B cell (primary cell): Measurements from ENCODE around the gene CEP41. TPM values are rescaled to one million over a fixed set of nuclear protein-coding genes. Genes with fewer than 3 reads are reported as not detected.

ENCODE experiments used
- ATAC-seq: fragments of 200-7000 bp; cut with Tn5 transposase; one replicate; pipeline ENCODE4 v1.10.0; 2021; ENCODE audit warnings: low read depth, mild to moderate bottlenecking, moderate number of reproducible peaks, moderate library complexity
- CTCF ChIA-PET: fragments of 350-600 bp; sonication (Branson Sonifier 250); formaldehyde crosslinking; loops from one replicate; lab custom pipeline; 2021; ENCODE audit warnings: antibody characterized with exemption, inconsistent platforms; lab: Charles Lee
- POLR2A ChIA-PET: fragments of 350-600 bp; sonication (Branson Sonifier 250); formaldehyde crosslinking; loops from one replicate; lab custom pipeline; 2021; ENCODE audit warnings: antibody characterized with exemption; lab: Charles Lee
- DNase-seq: peaks from one replicate; pipeline ENCODE4 v3.0.0; 2013
- H2AFZ ChIP-seq: 2 replicates; pipeline ENCODE4 v1.6.1; 2012; ENCODE audit warnings: mild to moderate bottlenecking, low read depth, low read length; ENCODE audit not compliant: insufficient read depth, poor library complexity, severe bottlenecking
- H3K27ac ChIP-seq, 2 donors: 1 replicate in 1 of 2; 2 replicates in 1 of 2; pipeline ENCODE4 v1.5.1; 2012 to 2013; ENCODE audit warnings: low read length in 2 of 2, mild to moderate bottlenecking in 2 of 2, moderate library complexity in 1 of 2
- H3K27me3 ChIP-seq, 4 experiments: fragments of 200-600 bp in 1 of 4; sonication (generic) in 1 of 4; replicated peaks in 1 of 4; 1 replicate in 2 of 4; 2 replicates in 2 of 4; pipeline versions ENCODE4 v1.6.1 to v1.7.0; 2013 to 2016; ENCODE audit warnings: low read length in 3 of 4, mild to moderate bottlenecking in 2 of 4, mixed read lengths in 1 of 4, moderate library complexity in 1 of 4; ENCODE audit not compliant: insufficient read depth in 4 of 4, control insufficient read depth in 3 of 4; ENCODE audit errors: control extremely low read depth in 1 of 4
- H3K36me3 ChIP-seq, 2 experiments: replicated peaks in 1 of 2; 1 replicate in 1 of 2; 2 replicates in 1 of 2; pipeline versions ENCODE4 v1.6.1 to v1.7.1; 2013; ENCODE audit warnings: low read length in 1 of 2; ENCODE audit not compliant: insufficient read depth in 2 of 2, control insufficient read depth in 1 of 2; ENCODE audit errors: control extremely low read depth in 1 of 2, extremely low read depth in 1 of 2
- H3K4me1 ChIP-seq, 2 donors: fragments of 200-600 bp in 1 of 2; sonication (generic) in 1 of 2; 1 replicate in 1 of 2; 2 replicates in 1 of 2; pipeline versions ENCODE4 v1.5.1 to v1.6.1; 2013 to 2017; ENCODE audit warnings: low read length in 2 of 2; ENCODE audit not compliant: control insufficient read depth in 2 of 2, insufficient read depth in 2 of 2
- H3K4me2 ChIP-seq: replicated peaks from 2 replicates; pipeline ENCODE3; 2012; ENCODE audit warnings: mild to moderate bottlenecking, low read depth, low read length; ENCODE audit not compliant: poor library complexity, severe bottlenecking
- H3K4me3 ChIP-seq, 5 experiments: fragments of 200-600 bp in 1 of 5; sonication (generic) in 1 of 5; 1 replicate in 3 of 5; 2 replicates in 2 of 5; pipeline versions ENCODE4 v1.5.1 to v1.7.0; 2011 to 2016; ENCODE audit warnings: low read length in 4 of 5, mild to moderate bottlenecking in 4 of 5, low read depth in 2 of 5, control low read depth in 1 of 5, moderate library complexity in 1 of 5; ENCODE audit not compliant: insufficient read depth in 1 of 5; ENCODE audit errors: control extremely low read depth in 1 of 5, extremely low read depth in 1 of 5
- H3K79me2 ChIP-seq: fragments of 200-600 bp; sonication (generic); one replicate; pipeline ENCODE4 v1.6.0; 2016; ENCODE audit warnings: low read length; ENCODE audit not compliant: control insufficient read depth, insufficient read depth
- H3K9ac ChIP-seq: fragments of 200-600 bp; sonication (generic); 2 replicates; pipeline ENCODE4 v1.6.1; 2017; ENCODE audit warnings: mild to moderate bottlenecking, low read length, moderate library complexity
- H3K9me3 ChIP-seq, 3 donors: one replicate each; pipeline versions ENCODE4 v1.6.1 to v1.7.1; 2013; ENCODE audit warnings: low read length in 2 of 3; ENCODE audit not compliant: control insufficient read depth in 2 of 3, insufficient read depth in 1 of 3; ENCODE audit errors: control extremely low read depth in 1 of 3
- H4K20me1 ChIP-seq: 2 replicates; pipeline ENCODE4 v1.6.0; 2012; ENCODE audit warnings: mild to moderate bottlenecking, low read length; ENCODE audit not compliant: insufficient read depth, control insufficient read depth, poor library complexity, severe bottlenecking
- H3K27ac Mint-ChIP-seq: one replicate; pipeline ENCODE4 v1.8.0; 2021; ENCODE audit warnings: mixed read lengths
- H3K27me3 Mint-ChIP-seq: one replicate; pipeline ENCODE4 v1.8.0; 2021; ENCODE audit warnings: mixed read lengths
- H3K4me1 Mint-ChIP-seq: one replicate; pipeline ENCODE4 v1.8.0; 2021; ENCODE audit warnings: mixed read lengths
- H3K4me3 Mint-ChIP-seq: one replicate; pipeline ENCODE4 v1.8.0; 2021; ENCODE audit warnings: mixed read lengths
- H3K9me3 Mint-ChIP-seq: one replicate; pipeline ENCODE4 v1.8.0; 2022; ENCODE audit warnings: mixed read lengths; ENCODE audit not compliant: insufficient read depth
- EZH2 ChIP-seq: IDR thresholded peaks from 2 replicates; pipeline ENCODE4 v1.6.1; 2012; ENCODE audit warnings: borderline replicate concordance, low read depth, mild to moderate bottlenecking, moderate library complexity, low read length; ENCODE audit not compliant: insufficient read depth, poor library complexity, severe bottlenecking
- WGBS: methylation state at CpG from one replicate; pipeline ENCODE4 v1.1.5; 2013; ENCODE audit warnings: missing lambda C conversion rate; ENCODE audit not compliant: insufficient coverage; 5-methylcytosine and 5-hydroxymethylcytosine counted together
- intact Hi-C: fragments of 100-400 bp; cut with micrococcal nuclease; formaldehyde crosslinking; loops from one replicate; pipeline ENCODE4 v1.10.0; 2022
- polyA plus RNA-seq: library from polyadenylated mRNA; depleted of rRNA; stranded (reverse); fragments of >200 nt; gene quantifications from 2 replicates; pipeline ENCODE4 v1.2.3, GENCODE V29; 2012
- total RNA-seq, 2 donors: library from RNA; stranded (reverse); fragments of 120-200 nt in 1 of 2; gene quantifications; 1 replicate in 1 of 2; 2 replicates in 1 of 2; pipeline versions ENCODE4 v1.2.3 to v1.2.4, GENCODE V29; 2013 to 2022
- TF ChIP-seq, protein P1 (sequence below): fragments of 200-600 bp; IDR thresholded peaks from one replicate; pipeline ENCODE4 v1.8.0; 2022; ENCODE audit warnings: antibody characterized with exemption, mild to moderate bottlenecking

Gene CEP41
- total and polyA plus RNA-seq, 2 donors (not counting 1 experiment from before 2014, with no cell fraction given) = 3.4 to 5.9 TPM

DNA sequence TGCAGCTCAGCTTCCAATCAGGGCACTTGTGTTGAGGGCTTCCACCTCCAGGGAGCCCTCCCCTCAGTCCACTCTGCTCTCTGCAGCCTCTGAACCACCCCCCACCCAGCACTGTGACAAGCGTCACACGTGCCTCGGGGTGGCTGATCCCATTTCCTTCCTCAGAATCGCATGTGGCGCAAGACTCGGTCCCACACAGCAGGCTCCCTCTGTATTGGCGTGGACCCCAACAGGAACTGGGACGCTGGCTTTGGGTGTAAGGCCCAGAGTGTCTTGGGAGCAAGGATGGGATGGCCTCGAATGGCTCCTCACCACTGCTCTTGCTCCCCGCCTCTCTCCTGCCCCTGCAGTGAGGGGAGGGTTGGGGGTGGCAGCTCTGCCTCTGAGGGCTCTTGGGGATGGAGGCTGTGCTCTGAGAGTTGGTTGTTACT is 56.4 kb downstream of the CEP41 start:
- ATAC-seq (no peak), DNase-seq (no peak)
- Mint-ChIP-seq H3K9me3 (no peaks in the 10 kb centered on the region), H3K27ac (no peak overlapping the region), H3K4me3 (no peak overlapping the region), H3K4me1 (no peaks in the 10 kb centered on the region), H3K27me3 (no peaks in the 10 kb centered on the region)
- no peak overlapping the region for H3K9ac ChIP-seq
- H3K9me3 ChIP-seq = peaks cover 0 to 7% (median 0%) of the 10 kb centered on the region in 3 donors
- no peak overlapping the region for H3K4me3 ChIP-seq
- H3K36me3 ChIP-seq = no peaks in the 10 kb centered on the region
- H2AFZ ChIP-seq = no peak overlapping the region
- ChIA-PET CTCF (no interaction called here), POLR2A (no interaction called here)
- intact Hi-C loops = no loop called here
- H3K4me2 ChIP-seq = no peak overlapping the region
- H4K20me1 ChIP-seq = no peaks in the 10 kb centered on the region
- H3K27ac ChIP-seq = no peak overlapping the region
- no peaks in the 10 kb centered on the region for H3K4me1 ChIP-seq
- H3K27me3 ChIP-seq = no peaks in the 10 kb centered on the region
- TF ChIP-seq, protein P1, sequence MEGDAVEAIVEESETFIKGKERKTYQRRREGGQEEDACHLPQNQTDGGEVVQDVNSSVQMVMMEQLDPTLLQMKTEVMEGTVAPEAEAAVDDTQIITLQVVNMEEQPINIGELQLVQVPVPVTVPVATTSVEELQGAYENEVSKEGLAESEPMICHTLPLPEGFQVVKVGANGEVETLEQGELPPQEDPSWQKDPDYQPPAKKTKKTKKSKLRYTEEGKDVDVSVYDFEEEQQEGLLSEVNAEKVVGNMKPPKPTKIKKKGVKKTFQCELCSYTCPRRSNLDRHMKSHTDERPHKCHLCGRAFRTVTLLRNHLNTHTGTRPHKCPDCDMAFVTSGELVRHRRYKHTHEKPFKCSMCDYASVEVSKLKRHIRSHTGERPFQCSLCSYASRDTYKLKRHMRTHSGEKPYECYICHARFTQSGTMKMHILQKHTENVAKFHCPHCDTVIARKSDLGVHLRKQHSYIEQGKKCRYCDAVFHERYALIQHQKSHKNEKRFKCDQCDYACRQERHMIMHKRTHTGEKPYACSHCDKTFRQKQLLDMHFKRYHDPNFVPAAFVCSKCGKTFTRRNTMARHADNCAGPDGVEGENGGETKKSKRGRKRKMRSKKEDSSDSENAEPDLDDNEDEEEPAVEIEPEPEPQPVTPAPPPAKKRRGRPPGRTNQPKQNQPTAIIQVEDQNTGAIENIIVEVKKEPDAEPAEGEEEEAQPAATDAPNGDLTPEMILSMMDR = no peak
- TF ChIP-seq EZH2 = no peak
- WGBS = 62% methylated on average over 8 of the region's 10 CpGs
- no peaks in the 10 kb centered on the region for H3K79me2 ChIP-seq

- H3K4me1 ChIP-seq = no peaks in the 10 kb centered on the region
- H3K9ac ChIP-seq = no peak overlapping the region
- H3K4me1 Mint-ChIP-seq = no peaks in the 10 kb centered on the region
- H3K9me3 Mint-ChIP-seq = no peaks in the 10 kb centered on the region
- no peak for TF ChIP-seq EZH2
- TF ChIP-seq, protein P1 = no peak
- no peak overlapping the region for H3K4me3 Mint-ChIP-seq
- H4K20me1 ChIP-seq = no peaks in the 10 kb centered on the region
- H3K27ac Mint-ChIP-seq = no peak overlapping the region
- ATAC-seq = no peak
- ChIA-PET CTCF (no interaction called here), POLR2A (no interaction called here)
- H3K4me3 ChIP-seq = no peak overlapping the region
- no peaks in the 10 kb centered on the region for H3K27me3 ChIP-seq
- no peak overlapping the region for H2AFZ ChIP-seq
- no peaks in the 10 kb centered on the region for H3K79me2 ChIP-seq
- peaks cover 0 to 7% (median 0%) of the 10 kb centered on the region in 3 donors for H3K9me3 ChIP-seq
- H3K4me2 ChIP-seq = no peak overlapping the region
- 92% methylated on average over 17 of the region's 18 CpGs for WGBS
- intact Hi-C loops = no loop called here
- no peaks in the 10 kb centered on the region for H3K27me3 Mint-ChIP-seq
- no peak overlapping the region for H3K27ac ChIP-seq
- DNase-seq = no peak
- H3K36me3 ChIP-seq = no peaks in the 10 kb centered on the region
These were observed 57.4 kb downstream of the CEP41 start for GRCh38 chr7:130383187-130383980.
